ENCODE data around the gene HELB. TPM values are rescaled to one million over a fixed set of nuclear protein-coding genes. Genes with fewer than 3 reads are reported as not detected.

HELB gene
- total and polyA plus RNA-seq, 12 donors: 0.40 to 6.8 (median 1.7) TPM

GRCh38 chr12:66340131-66340530, 37.8 kb downstream of the HELB start:
- Histone ChIP-seq H3K4me1 (replicated peaks in 1 of 2) (no peaks in the 10 kb centered on the region), H3K9me3 (replicated peaks in 1 of 3) (no peaks in the 10 kb centered on the region), H3K4me3 (no peak overlapping the region), H3K27me3 (no peaks in the 10 kb centered on the region), H3K27ac (no peak overlapping the region), H3K36me3 (replicated peaks in 1 of 2) (no peaks in the 10 kb centered on the region)
- no peak for TF ChIP-seq CTCF (IDR thresholded peaks at IDR 0.05)
- no peak for TF ChIP-seq POLR2A (IDR thresholded peaks at IDR 0.05)
- intact Hi-C loops (cut with DNase I): no loop called here
- no peak for DNase-seq
- WGBS, 4 donors: 93 to 95% (median 93%) methylated on average over 2 of the region's 2 CpGs

- intact Hi-C loops (cut with DNase I): no loop called here
- WGBS, 4 donors: 90 to 95% (median 95%) methylated on average over 4 of the region's 4 CpGs
- no peaks in the 10 kb centered on the region for H3K36me3 ChIP-seq (replicated peaks in 1 of 2)
Measured at GRCh38 chr12:66341126-66341525, 38.8 kb downstream of the HELB start.

GRCh38 chr12:66345212-66345611, 42.9 kb downstream of the HELB start:
- WGBS, 4 donors: 77 to 83% (median 82%) methylated on average over 3 of the region's 3 CpGs
- Histone ChIP-seq H3K36me3 (replicated peaks in 1 of 2) (no peaks in the 10 kb centered on the region), H3K9me3 (replicated peaks in 1 of 3) (no peaks in the 10 kb centered on the region), H3K4me1 (replicated peaks in 1 of 2) (no peaks in the 10 kb centered on the region), H3K27me3 (no peaks in the 10 kb centered on the region), H3K27ac (no peak overlapping the region), H3K4me3 (no peak overlapping the region)
- TF ChIP-seq POLR2A (IDR thresholded peaks at IDR 0.05) (no peak), CTCF (IDR thresholded peaks at IDR 0.05) (no peak)
- intact Hi-C loops (cut with DNase I): no loop called here
- DNase-seq: no peak

More at GRCh38 chr12:66341126-66341525, 38.8 kb downstream of the HELB start:
- no peak for DNase-seq
- no peaks in the 10 kb centered on the region for H3K4me1 ChIP-seq (replicated peaks in 1 of 2)
- no peaks in the 10 kb centered on the region for H3K9me3 ChIP-seq (replicated peaks in 1 of 3)
- TF ChIP-seq CTCF (IDR thresholded peaks at IDR 0.05) (no peak), POLR2A (IDR thresholded peaks at IDR 0.05) (no peak)
- no peak overlapping the region for H3K27ac ChIP-seq
- no peak overlapping the region for H3K4me3 ChIP-seq
- no peaks in the 10 kb centered on the region for H3K27me3 ChIP-seq

- Histone ChIP-seq H3K36me3 (replicated peaks in 1 of 2) (no peaks in the 10 kb centered on the region), H3K27ac (no peak overlapping the region), H3K27me3 (no peaks in the 10 kb centered on the region), H3K4me1 (replicated peaks in 1 of 2) (no peaks in the 10 kb centered on the region), H3K9me3 (replicated peaks in 1 of 3) (no peaks in the 10 kb centered on the region), H3K4me3 (no peak overlapping the region)
- no peak for TF ChIP-seq CTCF (IDR thresholded peaks at IDR 0.05)
- TF ChIP-seq POLR2A (IDR thresholded peaks at IDR 0.05): no peak
- no peak for DNase-seq
- WGBS, 4 donors: 96 to 100% (median 100%) methylated on average over 2 of the region's 2 CpGs
- intact Hi-C loops (cut with DNase I): no loop called here
Measured at GRCh38 chr12:66345956-66346355, 43.7 kb downstream of the HELB start.
